Fibroblast of skin of left biceps (primary cell): Measurements from ENCODE around the gene NUDT14.

Experiments used
- DNase-seq, 2 experiments: peaks; one replicate each; pipeline ENCODE4 v3.0.0-alpha.2; 2013; ENCODE audit warnings: low read depth in 2 of 2

The NUDT14 gene

DNA sequence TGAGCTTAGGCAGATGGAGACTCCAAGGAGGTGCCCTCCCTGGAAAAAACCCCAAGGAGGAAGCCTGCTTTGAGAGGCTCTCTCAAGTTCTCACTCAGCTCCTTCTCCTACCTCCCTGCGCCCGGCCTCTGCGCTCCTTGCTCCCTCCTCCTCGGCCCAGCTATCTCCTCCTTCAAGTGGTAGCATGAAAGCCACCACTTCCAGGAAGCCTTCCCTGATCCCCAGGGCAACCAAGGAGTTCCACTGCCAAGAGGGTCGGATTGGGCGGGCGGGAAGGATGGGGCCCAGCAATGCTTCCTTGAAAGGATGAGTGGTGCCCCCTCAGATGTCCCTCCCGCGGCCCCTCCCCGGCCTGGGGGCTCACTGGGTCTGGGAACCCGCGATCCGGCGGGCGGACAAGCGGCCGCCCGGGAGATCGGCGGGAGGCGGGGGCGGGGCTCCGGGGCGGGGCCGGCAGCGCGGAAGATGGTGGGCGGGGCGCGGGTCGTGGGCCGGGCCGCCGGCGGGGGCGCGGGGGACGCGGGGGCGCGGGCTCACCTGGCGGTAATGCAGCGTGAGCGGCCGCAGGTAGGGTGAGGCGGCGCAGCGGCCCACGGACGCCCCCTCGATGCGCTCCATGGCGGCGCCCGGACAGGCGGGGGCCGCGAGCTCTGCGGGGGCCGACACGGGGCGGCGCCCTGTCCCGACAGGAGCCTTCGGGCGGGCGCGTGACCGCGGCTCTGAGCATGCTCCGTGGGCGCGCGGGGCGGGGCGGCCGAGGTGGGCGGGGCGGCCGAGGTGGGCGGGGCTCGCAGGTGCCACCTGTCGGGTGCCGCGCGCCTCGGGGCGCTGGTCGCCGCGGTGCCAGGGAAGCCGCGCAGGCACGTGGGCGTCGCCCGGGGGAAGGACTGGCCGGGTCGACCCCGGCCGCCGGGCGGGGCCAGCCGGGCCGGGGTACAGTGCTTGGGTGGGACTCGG is at the start of gene NUDT14:
TSS of gene NUDT14 (minus strand) at position 721 of the 957 bp plus-strand sequence. CDS start at position 618, 103 bp downstream.
- no peak for DNase-seq

DNA sequence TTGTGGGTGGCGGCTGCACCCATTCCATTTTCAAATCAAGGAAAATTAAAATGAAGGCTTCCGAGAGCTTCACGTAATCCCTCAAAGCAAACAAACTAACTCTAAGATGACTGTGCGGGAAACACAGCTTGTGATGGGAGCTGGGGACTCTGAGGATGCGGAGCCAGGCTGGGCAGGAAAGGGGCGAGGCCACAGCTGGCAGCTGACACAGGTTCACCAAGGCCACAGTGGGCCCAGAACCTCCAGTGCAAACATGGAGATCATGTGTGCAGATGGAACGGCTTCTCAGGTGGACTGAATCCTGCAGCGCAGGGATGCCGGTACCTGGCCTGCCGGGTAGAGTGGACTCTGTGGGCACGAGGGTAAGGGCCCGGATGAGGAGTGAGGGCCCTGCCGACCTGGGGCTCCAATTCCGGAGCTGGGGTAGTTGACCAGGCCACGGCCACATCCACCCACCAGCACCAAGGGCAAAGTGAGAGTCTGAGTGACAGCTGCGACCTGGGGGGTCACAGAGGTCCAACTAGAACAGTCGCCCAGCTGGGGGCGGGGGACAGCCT is 48.1 kb upstream of the NUDT14 start:
- DNase-seq = no peak

DNA sequence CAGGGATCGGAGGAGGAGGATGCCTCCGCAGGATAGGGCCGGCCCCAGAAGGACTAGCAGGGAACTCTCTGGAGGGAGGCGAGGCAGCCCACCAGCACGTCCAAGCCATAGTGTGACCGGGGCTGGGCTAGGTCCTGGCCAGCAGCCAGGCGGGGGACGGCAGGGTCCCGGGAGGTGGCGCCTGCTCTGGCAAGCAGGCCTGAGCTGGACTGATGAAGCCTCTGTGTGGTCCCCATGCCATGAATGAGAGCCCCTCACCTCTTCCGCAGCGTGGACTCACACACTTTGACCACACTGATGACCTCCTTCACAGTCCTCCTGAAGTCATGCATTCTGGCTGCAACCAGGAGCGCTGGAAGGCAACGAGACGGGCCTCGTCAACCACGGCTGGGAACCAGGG is 47.5 kb upstream of the NUDT14 start:
- DNase-seq = no peak

DNA sequence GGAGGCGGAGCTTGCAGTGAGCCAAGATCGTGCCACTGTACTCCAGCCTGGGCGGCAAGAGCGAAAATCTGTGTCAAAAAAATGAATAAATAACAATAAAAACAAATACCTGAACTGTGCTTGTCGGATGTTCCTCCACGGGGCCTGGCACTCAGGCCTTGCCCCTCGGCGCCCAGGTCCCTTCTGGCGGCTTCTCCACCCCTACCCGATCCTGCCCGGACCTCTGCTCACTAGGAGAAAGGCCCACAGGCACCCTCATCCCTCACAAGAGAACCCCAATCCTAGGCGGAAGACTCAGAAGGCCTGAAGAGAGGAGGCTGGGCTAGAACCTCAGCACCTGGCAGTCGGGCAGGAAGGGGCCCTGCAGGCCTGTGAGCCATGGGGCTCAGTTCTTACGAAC is 46.2 kb upstream of the NUDT14 start:
- DNase-seq = no peak

DNA sequence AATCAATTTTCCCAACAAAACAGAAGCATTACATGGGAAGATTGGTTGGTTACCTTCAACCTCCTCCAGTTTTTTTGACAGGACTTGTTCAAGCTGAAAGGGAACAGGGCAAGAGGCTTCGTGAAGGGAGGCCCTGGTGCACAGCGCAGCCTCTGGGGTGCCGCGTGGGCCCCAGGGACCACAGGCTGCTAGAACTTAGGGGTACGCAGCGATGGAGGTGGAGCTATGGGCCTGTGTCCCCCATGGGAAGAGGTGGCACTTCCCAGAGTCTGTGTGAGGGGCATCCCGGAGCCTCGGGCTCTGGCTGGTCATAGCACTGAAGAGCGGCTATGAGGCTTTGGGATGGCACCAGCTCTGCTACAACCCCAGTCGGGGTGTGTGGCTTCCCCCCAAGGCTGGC is 45.1 kb upstream of the NUDT14 start:
- no peak for DNase-seq

DNA sequence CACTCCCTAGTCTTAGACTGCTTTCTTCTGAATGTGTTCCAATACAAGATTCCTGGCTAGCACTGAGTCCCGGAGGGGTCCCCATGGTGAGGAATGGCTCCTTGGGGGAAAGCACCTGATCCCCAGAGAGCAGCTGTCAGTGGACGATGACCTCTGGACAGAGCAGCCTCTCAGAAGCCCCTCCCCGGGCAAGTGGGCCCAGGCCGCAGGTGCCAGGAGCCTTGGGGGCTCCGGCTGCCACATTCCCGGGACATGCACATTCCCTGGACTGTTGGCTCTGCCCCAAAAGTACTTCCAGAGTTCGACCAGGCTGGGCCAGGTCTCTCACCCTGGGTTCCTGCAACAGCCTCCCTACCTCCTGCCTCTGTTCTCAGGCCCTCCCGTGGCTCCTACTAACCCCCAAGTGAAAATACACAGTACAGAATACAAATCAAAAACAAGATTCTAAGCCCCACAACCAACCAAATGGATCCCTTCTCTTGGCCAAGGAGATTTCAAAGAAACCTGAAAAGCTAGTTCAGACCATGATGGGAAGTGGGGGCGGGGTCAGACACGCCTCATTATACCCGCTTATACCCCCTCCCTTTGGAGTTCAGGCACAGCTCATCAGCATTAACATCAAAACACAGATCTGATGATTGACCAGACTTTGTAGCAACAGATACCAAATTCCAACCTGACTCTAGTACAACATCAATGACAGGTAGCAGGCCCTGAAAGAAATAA is 43.9 kb upstream of the NUDT14 start:
- no peak for DNase-seq

DNA sequence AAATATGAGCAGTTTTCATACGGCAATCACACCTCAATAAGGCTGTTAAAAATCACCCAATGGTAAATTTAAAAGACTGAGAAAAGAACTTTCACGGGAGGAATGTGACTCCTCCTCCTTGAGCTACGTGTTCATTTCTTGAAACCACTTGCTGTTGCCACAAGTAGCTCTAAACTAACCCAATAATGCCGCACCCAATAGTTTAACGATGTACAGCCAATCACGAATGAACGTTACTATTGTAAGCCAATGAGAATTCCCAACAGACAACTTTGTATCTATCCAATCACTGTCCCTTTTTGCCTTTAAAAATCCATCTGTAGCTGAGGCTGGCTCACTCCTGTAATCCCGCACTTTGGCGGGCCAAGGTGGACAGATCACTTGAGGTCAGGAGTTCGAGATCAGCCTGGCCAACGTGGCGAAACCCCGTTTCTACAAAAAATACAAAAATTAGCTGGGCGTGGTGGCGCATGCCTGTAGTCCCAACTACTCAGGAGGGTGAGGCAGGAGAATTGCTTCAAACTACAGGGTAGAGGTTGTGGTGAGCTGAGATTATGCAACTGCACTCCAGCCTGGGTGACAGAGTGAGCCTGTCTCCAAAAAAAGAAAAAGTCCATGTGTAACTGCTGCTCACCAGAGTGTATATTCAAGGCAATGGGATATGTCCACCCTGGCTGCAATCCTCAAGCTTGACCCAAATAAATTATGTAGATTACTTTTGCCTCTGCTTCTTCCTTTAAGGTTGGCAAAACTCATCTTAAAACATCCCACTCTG is 42.8 kb upstream of the NUDT14 start:
- no peak for DNase-seq

DNA sequence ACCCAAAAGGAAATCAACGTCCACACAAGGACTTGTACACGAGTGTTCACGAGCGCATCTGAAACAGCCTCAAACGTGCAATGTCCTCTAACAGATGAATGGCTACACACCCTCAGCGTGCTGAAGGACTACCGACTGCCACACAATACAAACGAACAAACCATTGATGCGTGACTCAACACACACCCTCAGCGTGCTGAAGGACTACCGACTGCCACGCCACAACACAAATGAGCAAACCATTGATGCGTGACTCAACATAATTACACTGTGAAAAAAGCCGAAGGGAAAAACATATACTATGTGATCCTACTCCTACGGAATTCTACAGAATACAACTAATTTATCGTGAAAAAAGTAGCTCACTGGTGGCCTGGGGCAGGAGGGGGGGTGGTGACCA is 42.1 kb upstream of the NUDT14 start:
- no peak for DNase-seq

DNA sequence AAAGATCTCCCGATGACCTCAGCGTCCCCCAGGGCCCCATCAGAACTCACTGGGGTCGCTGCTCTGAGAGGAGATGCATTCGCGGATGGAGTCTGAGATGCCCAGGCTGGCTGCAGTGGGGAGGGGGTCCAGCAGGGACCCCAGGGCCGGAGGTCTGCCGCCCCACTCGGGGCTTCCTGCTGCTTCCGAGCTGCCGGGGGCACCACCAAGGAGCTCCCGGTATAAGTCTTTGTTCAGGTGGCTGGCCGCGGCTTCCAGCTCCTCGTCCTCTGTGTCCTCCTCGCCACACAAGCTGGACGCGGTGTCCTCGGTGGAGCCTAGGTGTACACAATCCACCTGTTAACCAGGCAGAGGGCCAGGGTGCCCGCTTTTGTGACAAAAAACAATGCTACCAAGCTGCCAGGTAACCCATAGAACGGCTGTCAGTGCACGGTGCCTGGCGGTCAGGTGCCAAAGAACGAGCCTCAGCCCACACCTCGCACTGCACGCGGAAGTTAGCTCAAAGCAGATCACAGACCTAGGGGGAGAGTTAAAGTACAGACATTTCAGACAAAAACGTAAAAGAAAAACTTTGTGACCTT is 40.6 kb upstream of the NUDT14 start:
- no peak for DNase-seq

DNA sequence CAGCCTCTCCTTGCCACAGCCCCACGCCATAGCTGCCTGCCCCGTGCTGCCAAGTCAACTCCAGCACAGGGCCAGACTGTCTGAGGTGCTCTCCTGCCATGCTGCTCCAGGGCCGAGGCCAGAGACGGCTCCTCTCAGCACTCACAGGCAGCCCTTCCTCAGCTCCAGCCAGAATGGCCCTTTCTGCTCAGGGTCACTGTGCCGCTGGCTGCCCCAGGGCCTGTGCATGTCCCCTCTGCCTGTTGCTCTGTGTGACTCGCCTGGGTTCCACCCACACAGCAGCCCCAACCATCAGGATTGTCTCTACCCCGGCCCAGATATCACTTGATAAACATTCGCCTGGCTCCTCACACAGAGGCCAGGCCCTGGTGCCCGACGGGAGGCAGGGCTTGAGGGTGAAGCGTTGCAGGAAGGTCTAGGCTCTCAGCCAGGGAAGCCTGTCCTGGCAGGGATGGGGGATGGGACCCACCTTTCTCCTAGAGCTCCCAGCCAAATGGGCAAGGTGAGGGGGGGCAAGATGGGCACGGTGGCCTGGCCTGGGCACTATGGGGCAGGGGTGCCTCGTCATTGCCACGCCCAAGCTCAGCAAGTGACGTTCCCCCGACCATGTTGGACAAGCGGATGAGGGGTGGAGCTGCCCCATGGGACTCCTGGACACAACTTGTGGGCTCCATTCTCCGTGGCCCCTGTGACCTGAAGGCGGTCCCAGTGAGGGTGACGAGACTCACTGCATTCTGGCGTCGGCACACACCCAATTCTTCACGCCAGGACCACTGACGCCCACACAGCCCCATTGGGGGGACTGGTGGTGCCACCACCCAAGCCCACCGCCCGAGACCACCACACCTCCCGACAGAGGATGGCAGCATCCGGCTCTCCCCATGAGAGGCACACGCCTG is 39.8 kb upstream of the NUDT14 start:
- no peak for DNase-seq

DNA sequence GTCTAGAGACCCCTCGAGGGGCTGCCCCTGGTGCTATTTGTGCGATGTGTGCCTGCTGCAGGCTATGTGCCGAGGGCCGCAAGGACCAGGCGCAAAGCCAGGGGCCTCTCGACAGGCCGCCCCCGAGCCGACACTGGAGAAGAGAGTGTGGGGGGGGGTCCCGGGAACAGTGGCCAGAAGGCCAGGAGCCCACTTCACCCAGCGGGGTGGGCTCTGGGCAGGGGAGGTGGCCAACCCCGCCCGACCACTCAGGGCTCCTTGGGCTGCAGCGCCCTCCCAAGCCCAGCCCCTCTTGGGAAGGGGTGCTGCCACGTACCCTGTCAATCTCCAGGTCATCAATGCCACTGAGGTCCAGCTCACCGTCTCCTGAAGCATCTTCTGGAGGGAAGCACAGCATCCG is 38.6 kb upstream of the NUDT14 start:
- DNase-seq = no peak

DNA sequence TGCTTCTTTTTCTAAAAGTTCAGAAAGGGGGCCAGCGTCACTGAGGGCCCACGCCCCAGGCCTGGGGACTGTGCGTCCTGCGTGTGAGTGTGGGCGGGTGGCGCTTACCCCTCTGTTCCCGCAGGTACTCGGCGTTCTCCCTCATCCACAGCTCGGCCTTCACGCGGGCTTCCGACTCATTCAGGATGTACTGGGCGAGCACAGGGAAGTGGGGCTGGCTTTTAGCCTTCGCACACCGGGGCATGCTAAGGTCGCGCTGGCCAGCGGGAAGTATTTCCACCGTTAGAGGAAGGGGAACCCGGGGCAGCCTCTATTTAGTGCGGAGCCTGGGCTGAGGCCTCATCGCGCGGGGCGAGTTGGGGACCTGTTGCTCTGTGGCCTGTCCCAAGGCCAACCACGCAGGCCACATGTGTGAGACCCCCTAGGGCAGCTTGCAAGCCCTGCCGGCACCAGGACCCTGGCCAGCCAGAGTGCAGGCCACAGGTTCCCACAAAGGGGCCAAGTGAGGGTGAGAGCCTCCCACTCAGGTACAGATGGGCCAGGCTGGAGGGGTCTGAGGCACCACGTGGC is 38.0 kb upstream of the NUDT14 start:
- no peak for DNase-seq

DNA sequence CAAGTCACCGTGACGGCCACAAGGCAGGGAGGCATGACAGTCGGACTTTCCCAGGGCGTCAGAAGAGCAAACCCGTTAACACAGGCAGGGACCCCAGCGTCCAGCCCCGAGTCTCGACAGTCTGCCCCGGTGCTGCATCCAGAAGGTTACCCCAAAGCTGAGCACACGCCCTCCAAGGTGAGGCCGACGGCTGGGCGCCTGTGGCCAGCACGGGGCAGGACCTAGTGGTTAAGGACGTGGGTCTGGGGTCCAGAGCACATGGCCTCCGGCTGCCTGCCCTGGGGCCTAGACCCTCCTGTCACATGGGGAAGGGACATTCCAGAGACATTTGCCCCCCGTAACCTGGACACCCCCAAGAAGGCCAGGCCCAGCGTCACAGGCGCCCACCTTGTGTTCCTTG is 37.5 kb upstream of the NUDT14 start:
- no peak for DNase-seq

DNA sequence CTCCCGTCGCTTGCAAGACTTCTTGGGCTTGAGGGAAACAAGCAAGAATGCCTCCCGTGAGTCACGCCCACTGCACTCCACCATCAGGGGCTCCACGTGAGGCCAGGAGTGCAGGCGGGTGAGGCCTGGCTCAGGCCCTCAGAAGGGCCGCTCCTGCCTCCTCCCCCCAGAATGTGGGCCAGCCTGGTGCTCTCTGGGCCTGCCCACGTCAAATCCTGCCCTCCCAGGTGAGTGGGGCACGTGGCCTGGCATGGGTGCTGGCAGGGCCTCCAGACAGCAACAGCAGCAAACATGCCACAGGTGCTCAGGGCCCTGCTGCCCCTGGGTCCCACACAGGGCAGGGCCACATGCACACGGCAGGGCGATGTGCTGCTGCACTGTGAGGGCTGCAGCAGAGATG is 36.7 kb upstream of the NUDT14 start:
- DNase-seq = no peak

DNA sequence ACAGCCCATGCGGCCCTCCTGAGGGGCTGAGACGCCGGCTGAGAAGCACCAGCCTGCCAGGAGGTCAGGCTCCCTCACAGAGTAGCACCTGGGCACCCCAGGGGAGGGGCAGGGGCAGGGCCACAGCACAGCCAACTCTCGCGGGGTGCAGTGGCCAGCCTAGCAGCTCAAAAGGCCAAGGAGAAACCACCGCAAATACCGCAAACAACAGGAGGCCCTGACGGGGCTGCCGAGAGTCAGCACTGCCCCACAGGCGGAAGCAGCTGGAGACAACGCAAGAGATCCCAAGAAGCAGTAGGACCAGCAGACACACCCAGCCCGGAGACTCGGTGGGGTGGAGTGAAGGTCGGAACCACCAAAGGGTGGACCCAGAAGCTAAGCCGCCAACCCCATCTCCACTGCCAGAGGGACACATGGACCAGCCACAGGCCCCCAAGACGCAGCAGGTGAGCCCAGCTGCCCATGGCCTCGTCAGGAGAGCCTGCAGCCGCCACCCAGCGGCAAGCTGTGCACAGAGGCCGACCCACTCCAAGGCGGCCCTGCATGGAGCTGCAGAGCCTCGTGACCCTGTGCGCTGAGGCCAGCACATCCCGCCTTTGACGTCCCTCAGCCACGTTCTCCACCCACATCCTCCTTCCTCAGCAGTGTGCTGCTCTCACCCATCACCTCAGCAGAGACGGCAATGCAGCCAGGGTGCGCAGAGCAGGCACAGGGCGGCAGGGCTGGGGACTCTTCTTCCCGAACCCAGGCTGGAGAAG is 35.6 kb upstream of the NUDT14 start:
- no peak for DNase-seq

DNA sequence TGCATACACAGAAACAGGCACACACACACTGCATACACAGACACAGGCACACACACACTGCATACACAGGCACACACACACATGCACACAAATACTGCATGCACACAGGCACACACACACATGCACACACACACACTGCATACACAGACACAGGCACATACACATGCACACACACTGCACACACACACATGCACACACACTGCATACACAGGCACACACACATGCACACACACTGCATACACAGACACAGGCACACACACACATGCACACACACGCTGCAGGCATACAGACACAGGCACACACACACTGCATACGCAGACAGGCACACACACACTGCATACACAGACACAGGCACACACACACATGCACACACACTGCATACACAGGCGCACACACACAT is 34.5 kb upstream of the NUDT14 start:
- DNase-seq = no peak

DNA sequence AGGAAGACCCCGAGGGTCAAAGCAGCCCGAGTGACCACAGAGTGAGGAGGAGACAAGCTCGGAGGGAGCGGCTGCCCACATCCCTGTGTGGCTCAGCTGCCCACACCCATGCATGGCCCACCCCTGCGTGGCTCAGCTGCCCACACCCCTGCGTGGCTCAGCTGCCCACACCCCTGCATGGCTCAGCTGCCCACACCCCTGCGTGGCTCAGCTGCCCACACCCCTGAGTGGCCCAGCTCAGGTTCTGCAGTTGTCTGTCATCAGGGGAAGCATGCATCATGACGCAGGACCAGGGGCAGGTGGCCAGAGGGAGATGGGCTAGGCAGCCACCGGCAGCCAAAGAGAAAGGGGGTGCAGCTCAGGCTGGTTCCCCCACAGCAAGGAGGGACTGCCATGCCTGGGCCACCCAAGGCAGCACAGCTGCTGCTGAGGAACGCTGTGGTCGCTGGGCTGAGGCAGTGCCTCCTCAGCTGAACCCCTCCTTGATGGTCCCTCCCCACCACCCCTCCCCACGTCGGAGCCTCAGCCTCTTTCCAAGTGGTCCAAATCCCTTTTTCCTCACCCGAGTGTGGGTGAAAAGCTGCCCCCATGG is 33.3 kb upstream of the NUDT14 start:
- no peak for DNase-seq

DNA sequence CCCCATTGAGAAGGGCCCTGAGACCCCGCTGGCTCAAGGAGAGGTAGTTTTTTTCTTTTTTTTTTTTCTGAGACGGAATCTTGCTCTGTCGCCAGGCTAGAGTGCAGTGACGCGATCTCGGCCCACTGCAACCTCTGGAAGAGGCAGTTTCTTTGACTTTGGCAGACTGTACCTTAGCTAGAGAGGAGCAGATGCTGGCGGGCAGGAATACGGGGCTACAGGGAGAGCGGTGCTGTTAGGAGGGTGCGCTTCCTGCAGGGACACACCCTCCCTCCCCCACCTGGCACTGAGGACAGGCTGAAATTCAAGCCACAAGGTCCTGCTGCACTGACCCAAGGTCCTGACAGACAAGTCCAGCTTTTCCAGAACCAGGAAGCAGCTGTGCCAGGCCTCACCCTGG is 32.2 kb upstream of the NUDT14 start:
- no peak for DNase-seq
